ENCODE data around the gene LCE2B.
"Not testable (repeated sequence)": the region's sequence is repeated elsewhere in the genome, so short reads cannot be mapped to it uniquely, and the experiment has no call there.

The LCE2B gene

DNA sequence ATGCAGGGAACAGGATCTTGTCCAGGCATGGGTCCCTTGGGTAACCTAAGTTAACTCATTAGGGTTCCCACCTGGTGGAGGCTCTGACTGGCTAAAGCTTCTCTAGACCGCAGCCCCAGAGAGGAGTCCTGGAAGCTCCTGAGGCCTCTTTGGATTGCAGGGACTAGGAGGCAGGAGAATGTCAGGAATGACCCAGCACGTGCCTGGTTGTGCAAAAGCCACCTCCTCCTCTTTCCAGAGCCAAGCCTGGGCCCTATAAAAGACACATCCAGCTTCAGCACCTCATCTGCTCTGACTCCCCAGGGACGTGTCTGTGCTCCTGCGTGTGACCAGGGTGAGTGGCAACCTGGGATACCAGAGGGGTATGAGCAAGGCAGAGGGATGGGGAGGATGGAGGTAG, at the start of gene LCE2B:
TSS of gene LCE2B (plus strand) at position 301 of the 400 bp plus-strand sequence. CDS start 721 bp downstream, outside the sequence.
- DNase-seq (ENCODE audit: low read depth in 2 of 3, low spot score in 1 of 3) = not testable (repeated sequence)

DNA sequence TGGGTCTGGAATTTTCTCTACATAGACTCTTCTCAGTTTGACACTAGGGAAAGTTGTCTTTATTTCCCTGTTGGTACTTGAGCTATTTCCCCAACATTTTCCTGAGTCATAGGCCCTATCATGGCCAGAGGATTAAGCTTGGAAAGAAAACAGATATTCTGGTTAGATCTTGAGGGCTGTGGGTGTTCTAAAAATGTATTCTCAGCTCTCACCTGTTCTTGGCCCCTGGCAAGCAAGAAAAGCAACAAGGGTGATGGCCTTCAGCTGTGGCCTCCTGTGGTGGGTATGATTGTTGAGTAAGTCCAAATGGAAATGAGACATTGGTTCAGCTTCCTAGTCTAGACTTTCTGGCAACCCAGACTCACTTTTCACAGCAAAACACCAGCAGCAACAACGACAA, 45.6 kb upstream of the LCE2B start:
- no peak for DNase-seq (ENCODE audit: low read depth in 2 of 3, low spot score in 1 of 3)

DNA sequence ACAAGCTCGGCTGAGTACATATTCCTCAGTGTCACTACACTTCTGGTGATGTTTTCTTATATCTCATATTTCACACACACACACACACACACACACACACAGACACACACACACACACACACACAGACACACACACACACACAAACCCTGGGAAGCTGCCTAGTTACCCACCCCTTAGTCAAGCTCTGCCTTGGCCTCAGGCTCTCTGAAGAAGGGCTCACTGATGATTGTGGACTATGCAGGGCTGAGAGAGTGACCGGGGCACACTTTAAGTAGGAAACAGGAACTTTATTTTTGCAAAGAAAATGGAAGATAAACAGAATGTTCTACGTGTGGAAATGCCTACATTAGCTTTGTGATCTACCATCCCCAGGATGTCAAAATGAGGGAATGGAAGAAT, 42.0 kb upstream of the LCE2B start:
- no peak for DNase-seq (ENCODE audit: low read depth in 2 of 3, low spot score in 1 of 3)

- no peak for DNase-seq (ENCODE audit: low read depth in 2 of 3, low spot score in 1 of 3)
Observed at GRCh38 chr1:152645146-152645545, 40.8 kb upstream of the LCE2B start.

DNA sequence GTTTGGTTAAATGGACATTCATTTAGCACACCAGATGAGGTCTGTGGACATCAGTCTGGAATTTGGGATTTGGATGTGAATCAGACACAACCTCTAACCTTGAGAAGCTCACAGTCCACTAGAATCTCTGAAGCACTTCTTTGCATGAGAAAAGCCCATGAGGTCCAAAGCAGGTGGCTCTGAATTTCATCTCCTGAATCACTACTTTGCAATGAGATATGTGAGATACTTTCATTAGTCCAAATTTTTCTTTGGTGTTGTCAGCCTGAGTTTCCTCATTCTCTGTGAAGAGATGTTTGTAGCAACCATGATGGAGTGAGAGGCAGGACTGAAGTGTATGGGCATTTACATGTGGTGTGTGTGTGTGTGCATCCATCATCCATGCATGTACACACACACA, 39.3 kb upstream of the LCE2B start:
- DNase-seq (ENCODE audit: low read depth in 2 of 3, low spot score in 1 of 3) = no peak

GRCh38 chr1:152654110-152654509, 31.8 kb upstream of the LCE2B start:
- peak; percentile 15 to 71 (median 41) for DNase-seq (ENCODE audit: low read depth in 2 of 3, low spot score in 1 of 3)

DNA sequence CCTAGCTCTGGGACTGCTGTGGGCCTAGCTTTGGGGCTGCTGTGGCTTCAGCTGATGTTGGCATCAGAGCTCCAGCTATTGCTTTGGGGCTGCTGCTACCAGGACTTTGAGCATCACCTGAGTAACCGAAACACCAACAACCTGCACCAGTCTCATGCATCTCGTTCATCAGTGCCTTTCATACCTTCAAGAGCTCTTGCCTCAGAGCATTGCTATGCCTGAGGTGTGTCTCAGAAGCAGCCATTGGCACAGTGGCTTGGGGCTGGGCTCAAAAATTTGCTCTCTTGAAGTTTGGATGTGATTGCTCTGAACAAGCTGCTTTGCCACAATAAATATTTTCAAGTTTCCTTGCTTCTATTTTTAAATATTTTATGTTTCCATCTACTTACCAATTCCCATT, 29.5 kb upstream of the LCE2B start:
- no peak for DNase-seq (ENCODE audit: low read depth in 2 of 3, low spot score in 1 of 3)

GRCh38 chr1:152657677-152658076, 28.2 kb upstream of the LCE2B start:
- no peak for DNase-seq (ENCODE audit: low read depth in 2 of 3, low spot score in 1 of 3)

GRCh38 chr1:152658649-152659048, 27.3 kb upstream of the LCE2B start:
- no peak for DNase-seq (ENCODE audit: low read depth in 2 of 3, low spot score in 1 of 3)

GRCh38 chr1:152663098-152663497, 22.8 kb upstream of the LCE2B start, which contains the start of gene LCE2D:
Gene LCE2D, plus strand, starts transcription at chr1:152663380. Its CDS starts 726 bp downstream, at chr1:152664106.
- DNase-seq (ENCODE audit: low read depth in 2 of 3, low spot score in 1 of 3) = no peak

- not testable (repeated sequence) for DNase-seq (ENCODE audit: low read depth in 2 of 3, low spot score in 1 of 3)
Observed at GRCh38 chr1:152666171-152666570, 19.8 kb upstream of the LCE2B start.

- no peak for DNase-seq (ENCODE audit: low read depth in 2 of 3, low spot score in 1 of 3)
Observed at GRCh38 chr1:152667648-152668047, 18.3 kb upstream of the LCE2B start.

- no peak for DNase-seq (ENCODE audit: low read depth in 2 of 3, low spot score in 1 of 3)
Observed at GRCh38 chr1:152673016-152673415, 12.9 kb upstream of the LCE2B start.

DNA sequence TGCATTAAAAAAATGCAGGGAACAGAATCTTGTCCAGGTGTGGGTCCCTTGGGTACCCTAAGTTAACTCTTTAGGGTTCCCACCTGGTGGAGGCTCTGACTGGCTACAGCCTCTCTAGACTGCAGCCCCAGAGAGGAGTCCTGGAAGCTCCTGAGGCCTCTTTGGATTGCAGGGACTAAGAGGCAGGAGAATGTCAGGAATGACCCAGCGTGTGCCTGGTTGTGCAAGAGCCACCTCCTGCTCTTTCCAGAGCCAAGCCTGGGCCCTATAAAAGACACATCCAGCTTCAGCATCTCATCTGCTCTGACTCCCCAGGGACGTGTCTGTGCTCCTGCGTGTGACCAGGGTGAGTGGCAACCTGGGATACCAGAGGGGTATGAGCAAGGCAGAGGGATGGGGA, 10.9 kb upstream of the LCE2B start, which contains the start of gene LCE2C:
TSS of gene LCE2C (plus strand) at position 297 of the 400 bp plus-strand sequence. CDS start 737 bp downstream, outside the sequence.
- not testable (repeated sequence) for DNase-seq (ENCODE audit: low read depth in 2 of 3, low spot score in 1 of 3)

DNA sequence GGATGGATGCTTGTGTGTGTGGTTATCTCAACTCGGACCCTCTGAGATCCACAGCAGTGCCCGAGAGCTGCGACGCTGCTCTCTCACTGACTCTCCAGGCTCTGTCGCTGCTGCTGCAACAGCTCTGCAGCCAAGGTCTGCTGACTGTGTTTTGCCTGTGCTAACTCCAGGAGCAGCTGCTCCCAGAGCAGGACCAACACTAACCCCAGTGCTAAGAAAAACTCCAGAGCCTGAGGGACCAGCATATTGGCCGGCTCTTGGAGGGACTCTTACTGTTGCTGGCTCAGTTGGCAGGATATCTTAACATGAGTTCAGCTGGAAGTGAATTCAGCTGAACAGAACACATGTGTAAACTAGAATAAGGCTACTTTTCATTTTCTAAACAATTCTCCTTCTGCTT, 6.5 kb upstream of the LCE2B start:
- no peak for DNase-seq (ENCODE audit: low read depth in 2 of 3, low spot score in 1 of 3)

DNA sequence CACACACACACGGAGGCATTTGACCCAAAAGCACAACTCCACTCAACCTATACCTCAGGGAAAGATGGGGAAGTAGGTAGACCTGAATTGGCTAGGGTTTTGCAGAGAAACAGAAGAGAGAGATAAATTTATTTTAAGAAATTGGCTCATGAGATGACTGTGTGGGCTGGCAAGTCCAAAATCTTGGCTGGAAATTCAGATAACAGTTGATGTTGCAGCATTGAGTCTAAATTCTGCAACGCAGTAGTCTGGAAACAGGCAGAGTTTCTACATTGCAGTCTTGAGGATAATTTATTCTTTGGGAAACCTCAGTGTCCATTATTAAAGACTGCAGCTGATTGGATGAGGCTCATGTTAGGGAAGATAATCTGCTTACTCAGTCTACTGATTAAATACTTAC, 4.3 kb upstream of the LCE2B start:
- no peak for DNase-seq (ENCODE audit: low read depth in 2 of 3, low spot score in 1 of 3)

GRCh38 chr1:152683846-152684245, 2.1 kb upstream of the LCE2B start:
- DNase-seq (ENCODE audit: low read depth in 2 of 3, low spot score in 1 of 3) = no peak

GRCh38 chr1:152697701-152698600, 12.0 kb downstream of the LCE2B start, which contains the start of gene LCE2A:
Gene LCE2A, plus strand, starts transcription at chr1:152698345. Its CDS starts 557 bp downstream, at chr1:152698902.
- DNase-seq (ENCODE audit: low read depth in 2 of 3, low spot score in 1 of 3) = no peak

GRCh38 chr1:152699746-152700145, 13.8 kb downstream of the LCE2B start:
- no peak for DNase-seq (ENCODE audit: low read depth in 2 of 3, low spot score in 1 of 3)

- DNase-seq (ENCODE audit: low read depth in 2 of 3, low spot score in 1 of 3) = no peak
Observed at GRCh38 chr1:152707860-152708259, 21.9 kb downstream of the LCE2B start, which contains the start of gene LCE4A. Gene LCE4A, plus strand, starts transcription at chr1:152708160. Its CDS starts 916 bp downstream, at chr1:152709076.

DNA sequence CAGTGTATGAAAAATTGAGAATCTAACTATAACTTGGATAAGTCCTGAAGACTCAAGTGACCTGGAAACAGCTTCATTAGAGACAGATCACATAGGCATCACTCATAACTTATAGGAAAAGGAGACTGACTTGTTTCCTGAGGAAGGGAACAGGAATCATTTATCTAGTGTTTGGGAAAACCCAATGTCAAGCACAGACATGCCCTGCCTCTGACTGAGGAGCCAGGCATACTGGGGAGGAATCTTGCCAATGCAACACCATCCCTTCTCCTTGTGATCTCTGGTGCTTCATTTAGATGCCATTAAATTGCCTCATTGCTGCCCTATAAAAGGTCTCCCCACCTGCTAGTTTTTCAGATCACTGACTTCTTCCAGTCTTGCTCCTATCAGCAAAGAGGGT, 32.3 kb downstream of the LCE2B start:
- DNase-seq (ENCODE audit: low read depth in 2 of 3, low spot score in 1 of 3) = no peak

GRCh38 chr1:152725261-152725660, 39.3 kb downstream of the LCE2B start:
- DNase-seq (ENCODE audit: low read depth in 2 of 3, low spot score in 1 of 3) = no peak
